K562 (cell line): ENCODE measurements around the gene SLC7A6. TPM values are rescaled to one million over a fixed set of nuclear protein-coding genes. Genes with fewer than 3 reads are reported as not detected.

Source experiments
- ATAC-seq: fragments of 200-7000 bp; cut with Tn5 transposase; 3 replicates; pipeline ENCODE4 v1.9.1; 2020; ENCODE audit warnings: moderate library complexity
- BruUV-seq: library from RNA; stranded (reverse); fragments of 400-500 nt; replicated peaks from 2 replicates; lab custom pipeline; 2021; lab: Mats Ljungman, UMichigan
- CTCF ChIA-PET: fragments of 300-600 bp; formaldehyde crosslinking; extraction: SDS; loops from one replicate; lab custom pipeline; 2021; ENCODE audit warnings: low intra/inter-chr PET ratio; lab: Yijun Ruan, JAX
- POLR2A ChIA-PET: fragments of 300-600, 350-650 bp; sonication (Branson Sonifier 250); formaldehyde crosslinking; extraction: SDS; loops from one replicate; lab custom pipeline; 2021; ENCODE audit warnings: antibody characterized with exemption, inconsistent platforms; lab: Yijun Ruan, JAX
- DNase-seq, 4 experiments: peaks; one replicate each; pipeline versions ENCODE4 v3.0.0 to v3.0.0-alpha.2; 2011 to 2018; ENCODE audit warnings: low spot score in 3 of 4, mixed read lengths in 3 of 4; ENCODE audit errors: extremely low read depth in 1 of 4
- FAIRE-seq: peaks from 2 replicates; lab custom pipeline; 2011; peaks lifted over from hg19 to GRCh38; lab: Jason Lieb, UNC
- H2AFZ ChIP-seq: 2 replicates; pipeline ENCODE4 v1.6.0; 2011; ENCODE audit warnings: low read depth, low read length, control low read depth, inconsistent platforms
- H3K27ac ChIP-seq: fragments of 200-600 bp; 3 replicates; pipeline ENCODE4 v1.8.0; 2011; ENCODE audit warnings: low read depth, mild to moderate bottlenecking, control low read depth, inconsistent platforms, low read length, moderate library complexity, mixed read lengths; ENCODE audit errors: extremely low read depth
- H3K27me3 ChIP-seq, 2 experiments: fragments of 300-600 bp in 1 of 2; 2 replicates in 1 of 2; 3 replicates in 1 of 2; pipeline versions ENCODE4 v1.6.0 to v1.8.0; 2011; ENCODE audit warnings: inconsistent platforms in 2 of 2, low read length in 2 of 2, mild to moderate bottlenecking in 1 of 2, mixed read lengths in 1 of 2, moderate library complexity in 1 of 2; ENCODE audit not compliant: control insufficient read depth in 2 of 2, insufficient read depth in 2 of 2
- H3K36me3 ChIP-seq: fragments of 300-600 bp; 3 replicates; pipeline ENCODE4 v1.8.0; 2011; ENCODE audit warnings: mild to moderate bottlenecking, low read length, inconsistent platforms; ENCODE audit not compliant: control insufficient read depth, insufficient read depth
- H3K4me1 ChIP-seq, 2 experiments: fragments of 200-600 bp in 1 of 2; replicated peaks in 1 of 2; 2 replicates in 1 of 2; 3 replicates in 1 of 2; pipeline versions ENCODE4 v1.5.1 to v1.8.0; 2011; ENCODE audit warnings: inconsistent platforms in 2 of 2, low read length in 2 of 2, mild to moderate bottlenecking in 1 of 2, mixed read lengths in 1 of 2, moderate library complexity in 1 of 2; ENCODE audit not compliant: control insufficient read depth in 2 of 2, insufficient read depth in 2 of 2
- H3K4me2 ChIP-seq: 2 replicates; pipeline ENCODE4 v1.6.1; 2011; ENCODE audit warnings: low read length, control low read depth, inconsistent platforms, mixed read lengths; ENCODE audit not compliant: insufficient read depth
- H3K4me3 ChIP-seq: fragments of 200-600 bp; sonication (generic), shearing (Covaris generic); 2 replicates; pipeline ENCODE4 v1.5.1; 2016; ENCODE audit warnings: control low read depth, inconsistent platforms
- H3K79me2 ChIP-seq: fragments of 200-600 bp; 3 replicates; pipeline ENCODE4 v1.8.0; 2011; ENCODE audit warnings: low read length, inconsistent platforms; ENCODE audit not compliant: control insufficient read depth, insufficient read depth
- H3K9ac ChIP-seq, 2 experiments: 2 replicates each; pipeline versions ENCODE4 v1.6.0 to v1.6.1; 2011; ENCODE audit warnings: low read depth in 2 of 2, low read length in 2 of 2, control low read depth in 1 of 2, inconsistent platforms in 1 of 2, mild to moderate bottlenecking in 1 of 2, mixed read lengths in 1 of 2; ENCODE audit not compliant: insufficient read depth in 1 of 2
- H3K9me1 ChIP-seq: one replicate; pipeline ENCODE4 v1.6.0; 2011; ENCODE audit warnings: inconsistent platforms, mild to moderate bottlenecking, low read length, moderate library complexity; ENCODE audit not compliant: control insufficient read depth, insufficient read depth
- H3K9me3 ChIP-seq: replicated peaks from 2 replicates; pipeline ENCODE4 v1.5.1; 2011; ENCODE audit warnings: low read depth, low read length, inconsistent platforms; ENCODE audit not compliant: control insufficient read depth, insufficient read depth
- H4K20me1 ChIP-seq: replicated peaks from 2 replicates; pipeline ENCODE4 v1.6.1; 2011; ENCODE audit warnings: low read length, inconsistent platforms, mixed read lengths; ENCODE audit not compliant: control insufficient read depth, insufficient read depth
- CEBPG ChIP-seq, 3 experiments: fragments of 200-800 bp in 1 of 3; sonication (Bioruptor generic) in 1 of 3; sonication (generic) in 1 of 3; formaldehyde crosslinking in 1 of 3; IDR thresholded peaks in 2 of 3; conservative IDR thresholded peaks in 1 of 3; 2 replicates each; pipeline versions ENCODE4 v1.6.1 to v1.8.0; 2016 to 2022; ENCODE audit warnings: missing compliant biosample characterization in 2 of 3, missing genetic modification characterization in 2 of 3, mild to moderate bottlenecking in 1 of 3, missing genetic modification reagents in 1 of 3
- DPF2 ChIP-seq: fragments of 450-650 bp; IDR thresholded peaks from 2 replicates; pipeline ENCODE4 v1.6.1; 2016
- HDAC8 ChIP-seq: fragments of 450-650 bp; IDR thresholded peaks from 2 replicates; pipeline ENCODE4 v1.6.1; 2016; ENCODE audit warnings: mild to moderate bottlenecking, missing genetic modification characterization, moderate library complexity, missing compliant biosample characterization
- PTRF ChIP-seq: fragments of 450-650 bp; IDR thresholded peaks from 2 replicates; pipeline ENCODE4 v1.6.1; 2016; ENCODE audit warnings: mild to moderate bottlenecking, missing genetic modification characterization, missing compliant biosample characterization
- RBM14 ChIP-seq: fragments of 200-400 bp; formaldehyde crosslinking; IDR thresholded peaks from 2 replicates; pipeline ENCODE4 v1.6.1; 2018; ENCODE audit warnings: low read depth, mild to moderate bottlenecking, low read length, moderate library complexity, borderline replicate concordance; ENCODE audit not compliant: insufficient read depth
- TCF7L2 ChIP-seq: fragments of 150-350 bp; IDR thresholded peaks from 2 replicates; pipeline ENCODE4 v1.6.1; 2016; ENCODE audit warnings: low read depth, mild to moderate bottlenecking, low read length, moderate library complexity
- ZBED1 ChIP-seq: IDR thresholded peaks from 2 replicates; pipeline ENCODE4 v1.6.1; 2014
- ZNF316 ChIP-seq: fragments of 450-650 bp; IDR thresholded peaks from 2 replicates; pipeline ENCODE4 v1.6.1; 2016
- ZNF696 ChIP-seq: fragments of 250-450 bp; sonication (Bioruptor Pico); conservative IDR thresholded peaks from 2 replicates; pipeline ENCODE4 v1.4.0; 2020; ENCODE audit warnings: mild to moderate bottlenecking, moderate library complexity
- WGBS: fragments of 100-300 bp; shearing (Covaris generic); methylation state at CpG from one replicate; pipeline ENCODE4 v1.1.6; 2016; ENCODE audit warnings: low coverage, mixed read lengths; ENCODE audit not compliant: insufficient coverage; ENCODE audit errors: missing lambda C conversion rate; 5-methylcytosine and 5-hydroxymethylcytosine counted together
- in situ Hi-C: fragments of 300-500 bp; cut with MboI; formaldehyde crosslinking; loops from 4 replicates; pipeline ENCODE4 v1.15.0; 2018; ENCODE audit warnings: inconsistent platforms, mixed read lengths
- intact Hi-C: fragments of 100-400 bp; cut with micrococcal nuclease; formaldehyde crosslinking; loops from 2 replicates; pipeline ENCODE4 v1.14.2; 2022
- polyA plus RNA-seq, 8 experiments: library from polyadenylated mRNA; depleted of rRNA in 4 of 8; stranded (reverse) in 5 of 8; unstranded in 3 of 8; fragments of >200 nt; fragmentation: Nextera tagmentation in 2 of 8; fragmentation: Illumina TruSeq in 1 of 8; extraction: Ambion mirVana in 2 of 8; extraction: Trizol in 1 of 8; gene quantifications; 2 replicates each; pipeline versions ENCODE4 v1.2.1 to v1.2.3, GENCODE V29; 2011 to 2014; ENCODE audit warnings: inconsistent platforms in 1 of 8, missing spikeins in 1 of 8
- total RNA-seq, 7 experiments: library from RNA; depleted of rRNA in 6 of 7; stranded (reverse); fragments of >200 nt in 6 of 7; fragmentation: Illumina TruSeq in 2 of 7; extraction: Trizol in 2 of 7; gene quantifications; 2 replicates each; pipeline versions ENCODE4 v1.2.1 to v1.2.3, GENCODE V29; 2011 to 2021; ENCODE audit warnings: low replicate concordance in 1 of 7
- TF ChIP-seq, protein P1 (sequence below), 3 experiments: fragments of 200-800 bp in 1 of 3; fragments of 250-450 bp in 1 of 3; fragments of 450-650 bp in 1 of 3; sonication (Bioruptor Pico) in 1 of 3; sonication (Bioruptor generic) in 1 of 3; formaldehyde crosslinking in 1 of 3; IDR thresholded peaks; 2 replicates each; pipeline versions ENCODE4 v1.6.1 to v1.8.0; 2016 to 2022; ENCODE audit warnings: mild to moderate bottlenecking in 2 of 3, missing genetic modification characterization in 2 of 3, missing compliant biosample characterization in 1 of 3, moderate library complexity in 1 of 3
- TF ChIP-seq, protein P2 (sequence below): sonication (generic); formaldehyde crosslinking; IDR thresholded peaks from 2 replicates; pipeline ENCODE4 v1.5.0; 2020; ENCODE audit warnings: missing genetic modification reagents
- TF ChIP-seq, protein P3 (sequence below): fragments of 200-800 bp; sonication (Bioruptor generic); IDR thresholded peaks from 2 replicates; pipeline ENCODE4 v1.6.1; 2017; ENCODE audit warnings: missing genetic modification characterization, missing compliant biosample characterization
- TF ChIP-seq, protein P4 (sequence below): sonication (generic); formaldehyde crosslinking; IDR thresholded peaks from 2 replicates; pipeline ENCODE4 v1.8.1; 2022; ENCODE audit warnings: missing genetic modification reagents

SLC7A6 gene
- total and polyA plus RNA-seq, 9 of the 15 experiments (the other 6 are each of a cell fraction or from before 2014, with no cell fraction given): 12.6 to 60.1 (median 29.8) TPM

DNA sequence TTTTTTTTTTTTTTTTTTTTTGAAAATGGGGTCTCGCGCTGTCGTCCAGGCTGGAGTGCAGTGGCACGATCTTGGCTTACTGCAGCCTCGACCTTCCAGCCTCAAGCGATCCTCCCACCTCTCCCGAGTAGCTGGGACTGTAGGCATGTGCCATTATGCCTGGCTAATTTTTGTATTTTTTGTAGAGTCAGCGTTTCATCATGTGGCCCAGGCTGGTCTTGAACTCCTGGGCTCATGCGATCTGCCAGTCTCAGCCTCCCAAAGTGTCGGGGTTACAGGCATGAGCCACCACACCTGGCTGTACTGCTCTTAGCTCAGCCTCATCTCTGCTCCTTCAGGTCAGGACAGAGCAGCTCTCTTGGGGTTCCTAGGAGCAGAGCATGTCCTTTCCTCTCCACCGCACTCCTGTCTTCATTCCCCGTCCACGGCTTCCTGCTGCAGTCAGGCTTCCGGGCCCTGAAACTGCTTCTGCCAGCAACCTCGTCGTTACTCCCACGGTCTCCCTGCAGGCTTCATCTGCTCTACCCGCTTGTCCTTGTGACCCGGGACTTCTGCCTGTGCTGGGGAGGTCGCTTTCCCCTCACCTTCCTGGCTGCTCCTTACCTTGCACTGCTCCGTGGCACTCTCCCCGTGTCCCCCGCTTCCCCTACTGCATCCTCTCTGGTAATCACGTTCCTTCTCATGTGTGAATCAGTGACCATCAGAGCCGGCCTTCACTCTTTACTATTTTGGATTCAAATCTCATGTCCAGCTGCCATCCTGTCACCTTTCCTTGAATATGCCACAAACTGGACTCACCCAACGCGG lies 84.5 kb downstream of the SLC7A6 start:
- WGBS: 92% methylated on average over 22 of the region's 27 CpGs
- H3K4me2 ChIP-seq: no peak overlapping the region
- H3K4me3 ChIP-seq: no peak overlapping the region
- intact Hi-C loops: no loop called here
- FAIRE-seq (no peak), ATAC-seq (no peak), DNase-seq (no peak)
- H3K9ac ChIP-seq: peak overlapping the region in 1 of 2 experiments; percentile 53; a peak in 1 of 4 replicates
- ChIA-PET CTCF (no interaction called here), POLR2A (interaction anchor here (1.4 kb wide), 1 partner anchor 12 kb away, joined by 5 read pairs; no protein-coding TSS in a partner anchor)
- peaks cover 94% of the 10 kb centered on the region for H3K36me3 ChIP-seq
- H3K4me1 ChIP-seq: peaks cover 2 to 6% of the 10 kb centered on the region in 2 experiments; a peak in 3 of 5 replicates
- H3K9me1 ChIP-seq: no peaks in the 10 kb centered on the region
- BruUV-seq: no TSS peak
- no peaks in the 10 kb centered on the region for H3K27me3 ChIP-seq
- in situ Hi-C loops: no loop called here
- no peaks in the 10 kb centered on the region for H4K20me1 ChIP-seq
- H3K27ac ChIP-seq: no peak overlapping the region
- no peak overlapping the region for H2AFZ ChIP-seq
- H3K9me3 ChIP-seq: no peaks in the 10 kb centered on the region
- H3K79me2 ChIP-seq: no peaks in the 10 kb centered on the region
- peak; percentile 90 for TF ChIP-seq ZNF316
- no peak for TF ChIP-seq PTRF (tag)
- TF ChIP-seq, protein P1, sequence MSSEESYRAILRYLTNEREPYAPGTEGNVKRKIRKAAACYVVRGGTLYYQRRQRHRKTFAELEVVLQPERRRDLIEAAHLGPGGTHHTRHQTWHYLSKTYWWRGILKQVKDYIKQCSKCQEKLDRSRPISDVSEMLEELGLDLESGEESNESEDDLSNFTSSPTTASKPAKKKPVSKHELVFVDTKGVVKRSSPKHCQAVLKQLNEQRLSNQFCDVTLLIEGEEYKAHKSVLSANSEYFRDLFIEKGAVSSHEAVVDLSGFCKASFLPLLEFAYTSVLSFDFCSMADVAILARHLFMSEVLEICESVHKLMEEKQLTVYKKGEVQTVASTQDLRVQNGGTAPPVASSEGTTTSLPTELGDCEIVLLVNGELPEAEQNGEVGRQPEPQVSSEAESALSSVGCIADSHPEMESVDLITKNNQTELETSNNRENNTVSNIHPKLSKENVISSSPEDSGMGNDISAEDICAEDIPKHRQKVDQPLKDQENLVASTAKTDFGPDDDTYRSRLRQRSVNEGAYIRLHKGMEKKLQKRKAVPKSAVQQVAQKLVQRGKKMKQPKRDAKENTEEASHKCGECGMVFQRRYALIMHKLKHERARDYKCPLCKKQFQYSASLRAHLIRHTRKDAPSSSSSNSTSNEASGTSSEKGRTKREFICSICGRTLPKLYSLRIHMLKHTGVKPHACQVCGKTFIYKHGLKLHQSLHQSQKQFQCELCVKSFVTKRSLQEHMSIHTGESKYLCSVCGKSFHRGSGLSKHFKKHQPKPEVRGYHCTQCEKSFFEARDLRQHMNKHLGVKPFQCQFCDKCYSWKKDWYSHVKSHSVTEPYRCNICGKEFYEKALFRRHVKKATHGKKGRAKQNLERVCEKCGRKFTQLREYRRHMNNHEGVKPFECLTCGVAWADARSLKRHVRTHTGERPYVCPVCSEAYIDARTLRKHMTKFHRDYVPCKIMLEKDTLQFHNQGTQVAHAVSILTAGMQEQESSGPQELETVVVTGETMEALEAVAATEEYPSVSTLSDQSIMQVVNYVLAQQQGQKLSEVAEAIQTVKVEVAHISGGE (CRISPR knock-in tag; IDR thresholded peaks at IDR 0.05): no peak
- no peak for TF ChIP-seq ZBED1
- TF ChIP-seq, protein P2, sequence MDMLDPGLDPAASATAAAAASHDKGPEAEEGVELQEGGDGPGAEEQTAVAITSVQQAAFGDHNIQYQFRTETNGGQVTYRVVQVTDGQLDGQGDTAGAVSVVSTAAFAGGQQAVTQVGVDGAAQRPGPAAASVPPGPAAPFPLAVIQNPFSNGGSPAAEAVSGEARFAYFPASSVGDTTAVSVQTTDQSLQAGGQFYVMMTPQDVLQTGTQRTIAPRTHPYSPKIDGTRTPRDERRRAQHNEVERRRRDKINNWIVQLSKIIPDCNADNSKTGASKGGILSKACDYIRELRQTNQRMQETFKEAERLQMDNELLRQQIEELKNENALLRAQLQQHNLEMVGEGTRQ (CRISPR knock-in tag): no peak
- TF ChIP-seq CEBPG (CRISPR knock-in tag; IDR thresholded peaks at IDR 0.05): no peak
- TF ChIP-seq CEBPG (tag; conservative IDR thresholded peaks at IDR 0.05 in 1 of 2, IDR thresholded peaks at IDR 0.05 in 1 of 2): no peak
- no peak for TF ChIP-seq DPF2
- TF ChIP-seq, protein P3, sequence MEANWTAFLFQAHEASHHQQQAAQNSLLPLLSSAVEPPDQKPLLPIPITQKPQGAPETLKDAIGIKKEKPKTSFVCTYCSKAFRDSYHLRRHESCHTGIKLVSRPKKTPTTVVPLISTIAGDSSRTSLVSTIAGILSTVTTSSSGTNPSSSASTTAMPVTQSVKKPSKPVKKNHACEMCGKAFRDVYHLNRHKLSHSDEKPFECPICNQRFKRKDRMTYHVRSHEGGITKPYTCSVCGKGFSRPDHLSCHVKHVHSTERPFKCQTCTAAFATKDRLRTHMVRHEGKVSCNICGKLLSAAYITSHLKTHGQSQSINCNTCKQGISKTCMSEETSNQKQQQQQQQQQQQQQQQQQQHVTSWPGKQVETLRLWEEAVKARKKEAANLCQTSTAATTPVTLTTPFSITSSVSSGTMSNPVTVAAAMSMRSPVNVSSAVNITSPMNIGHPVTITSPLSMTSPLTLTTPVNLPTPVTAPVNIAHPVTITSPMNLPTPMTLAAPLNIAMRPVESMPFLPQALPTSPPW (CRISPR knock-in tag): no peak
- TF ChIP-seq TCF7L2: no peak
- TF ChIP-seq, protein P4, sequence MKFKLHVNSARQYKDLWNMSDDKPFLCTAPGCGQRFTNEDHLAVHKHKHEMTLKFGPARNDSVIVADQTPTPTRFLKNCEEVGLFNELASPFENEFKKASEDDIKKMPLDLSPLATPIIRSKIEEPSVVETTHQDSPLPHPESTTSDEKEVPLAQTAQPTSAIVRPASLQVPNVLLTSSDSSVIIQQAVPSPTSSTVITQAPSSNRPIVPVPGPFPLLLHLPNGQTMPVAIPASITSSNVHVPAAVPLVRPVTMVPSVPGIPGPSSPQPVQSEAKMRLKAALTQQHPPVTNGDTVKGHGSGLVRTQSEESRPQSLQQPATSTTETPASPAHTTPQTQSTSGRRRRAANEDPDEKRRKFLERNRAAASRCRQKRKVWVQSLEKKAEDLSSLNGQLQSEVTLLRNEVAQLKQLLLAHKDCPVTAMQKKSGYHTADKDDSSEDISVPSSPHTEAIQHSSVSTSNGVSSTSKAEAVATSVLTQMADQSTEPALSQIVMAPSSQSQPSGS (CRISPR knock-in tag): no peak
- no peak for TF ChIP-seq ZNF696 (CRISPR knock-in tag)
- TF ChIP-seq RBM14: no peak
- no peak for TF ChIP-seq HDAC8
